Nephron progenitor cell (in vitro differentiated cells): Measurements from ENCODE around the gene PNO1.
"Not testable (repeated sequence)": the region's sequence is repeated elsewhere in the genome, so short reads cannot be mapped to it uniquely, and the experiment has no call there.

Source experiments
- DNase-seq: peaks from one replicate; pipeline ENCODE4 v3.0.0; 2021
- H3K27ac Mint-ChIP-seq: 2 replicates; pipeline ENCODE4 v1.8.0; 2021; ENCODE audit warnings: mild to moderate bottlenecking, moderate library complexity, mixed read lengths
- H3K27me3 Mint-ChIP-seq: 2 replicates; pipeline ENCODE4 v1.8.0; 2021; ENCODE audit warnings: mild to moderate bottlenecking, low read depth, mixed read lengths; ENCODE audit not compliant: poor library complexity
- H3K36me3 Mint-ChIP-seq: 2 replicates; pipeline ENCODE4 v1.8.0; 2021; ENCODE audit warnings: low read depth, mixed read lengths
- H3K4me1 Mint-ChIP-seq: 2 replicates; pipeline ENCODE4 v1.8.0; 2021; ENCODE audit warnings: mixed read lengths
- H3K4me3 Mint-ChIP-seq: 2 replicates; pipeline ENCODE4 v1.8.0; 2021; ENCODE audit warnings: mild to moderate bottlenecking, moderate library complexity, mixed read lengths
- H3K9me3 Mint-ChIP-seq: 2 replicates; pipeline ENCODE4 v1.8.0; 2021; ENCODE audit warnings: mild to moderate bottlenecking, moderate library complexity, mixed read lengths
- TF ChIP-seq, protein P1 (sequence below): fragments of 200-600 bp; sonication (generic); IDR thresholded peaks from 2 replicates; pipeline ENCODE4 v1.5.0; 2021; ENCODE audit warnings: antibody characterized with exemption

Gene PNO1

DNA sequence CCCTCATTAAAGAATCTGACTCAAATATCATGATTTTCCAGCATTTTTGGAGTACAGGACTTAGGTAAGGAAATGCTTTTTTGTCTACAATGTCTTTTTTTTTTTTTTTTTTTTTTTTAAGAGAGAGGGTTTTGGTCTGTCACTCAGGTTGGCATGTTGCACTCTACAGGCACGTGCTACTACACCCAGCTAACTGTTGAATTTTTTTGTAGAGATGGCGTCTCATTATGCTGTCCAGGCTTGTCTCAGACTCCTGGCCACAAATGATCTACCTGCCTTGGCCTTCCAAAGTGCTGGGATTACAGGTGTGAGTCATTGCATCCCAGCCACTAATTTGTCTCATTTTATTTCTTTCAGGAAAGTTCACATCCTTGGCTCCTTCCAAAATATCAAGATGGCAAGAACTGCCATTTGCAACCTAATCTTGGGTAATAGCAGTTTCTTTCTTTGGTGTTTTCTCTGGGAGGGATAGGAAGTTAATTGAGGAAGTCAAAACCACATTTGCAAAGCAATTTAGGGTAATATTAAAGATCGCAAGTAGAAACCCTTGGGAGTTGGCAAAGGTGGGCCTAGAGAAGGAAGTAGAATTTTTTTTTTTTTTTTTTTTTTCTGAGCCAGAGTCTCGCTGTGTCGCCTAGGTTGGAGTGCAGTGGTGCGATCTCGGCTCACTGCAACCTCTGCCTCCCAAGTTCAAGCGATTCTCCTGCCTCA, 15.5 kb downstream of the PNO1 start:
- H3K4me1 Mint-ChIP-seq, result no peaks in the 10 kb centered on the region
- H3K4me3 Mint-ChIP-seq, result no peak overlapping the region
- no peak overlapping the region for H3K27ac Mint-ChIP-seq
- H3K9me3 Mint-ChIP-seq, result no peaks in the 10 kb centered on the region
- H3K27me3 Mint-ChIP-seq, result no peaks in the 10 kb centered on the region
- DNase-seq, result no peak
- peaks cover 18% of the 10 kb centered on the region for H3K36me3 Mint-ChIP-seq
- TF ChIP-seq, protein P1, sequence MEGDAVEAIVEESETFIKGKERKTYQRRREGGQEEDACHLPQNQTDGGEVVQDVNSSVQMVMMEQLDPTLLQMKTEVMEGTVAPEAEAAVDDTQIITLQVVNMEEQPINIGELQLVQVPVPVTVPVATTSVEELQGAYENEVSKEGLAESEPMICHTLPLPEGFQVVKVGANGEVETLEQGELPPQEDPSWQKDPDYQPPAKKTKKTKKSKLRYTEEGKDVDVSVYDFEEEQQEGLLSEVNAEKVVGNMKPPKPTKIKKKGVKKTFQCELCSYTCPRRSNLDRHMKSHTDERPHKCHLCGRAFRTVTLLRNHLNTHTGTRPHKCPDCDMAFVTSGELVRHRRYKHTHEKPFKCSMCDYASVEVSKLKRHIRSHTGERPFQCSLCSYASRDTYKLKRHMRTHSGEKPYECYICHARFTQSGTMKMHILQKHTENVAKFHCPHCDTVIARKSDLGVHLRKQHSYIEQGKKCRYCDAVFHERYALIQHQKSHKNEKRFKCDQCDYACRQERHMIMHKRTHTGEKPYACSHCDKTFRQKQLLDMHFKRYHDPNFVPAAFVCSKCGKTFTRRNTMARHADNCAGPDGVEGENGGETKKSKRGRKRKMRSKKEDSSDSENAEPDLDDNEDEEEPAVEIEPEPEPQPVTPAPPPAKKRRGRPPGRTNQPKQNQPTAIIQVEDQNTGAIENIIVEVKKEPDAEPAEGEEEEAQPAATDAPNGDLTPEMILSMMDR, result no peak

- H3K4me3 Mint-ChIP-seq, H3K9me3 Mint-ChIP-seq, H3K4me1 Mint-ChIP-seq, H3K27me3 Mint-ChIP-seq, DNase-seq, H3K27ac Mint-ChIP-seq: not testable (repeated sequence)
- peaks cover 18% of the 10 kb centered on the region for H3K36me3 Mint-ChIP-seq
These were observed 17.5 kb downstream of the PNO1 start for GRCh38 chr2:68175210-68175609.

DNA sequence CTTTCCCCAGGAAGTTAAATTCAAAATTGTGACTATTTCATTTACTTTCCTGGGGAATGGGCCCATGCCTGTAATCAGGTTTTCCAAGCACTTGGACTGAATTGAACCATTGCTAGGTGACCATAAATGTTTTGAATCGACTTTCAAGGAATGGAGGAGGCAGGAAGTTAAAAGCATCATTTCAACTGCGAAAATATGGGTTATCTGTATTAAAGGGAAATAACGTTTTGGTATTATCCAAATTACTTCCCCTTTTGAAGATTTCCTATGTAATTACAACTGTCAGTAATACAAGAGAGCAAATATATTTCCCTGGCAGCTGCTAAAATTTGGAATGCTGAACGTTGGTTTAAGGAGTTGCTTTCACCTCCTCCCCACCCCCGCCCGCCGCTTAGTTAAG, 19.0 kb downstream of the PNO1 start:
- Mint-ChIP-seq H3K4me1 (no peaks in the 10 kb centered on the region), H3K27ac (peak overlapping the region; percentile 19), H3K36me3 (peaks cover 22% of the 10 kb centered on the region), H3K4me3 (no peak overlapping the region), H3K27me3 (no peaks in the 10 kb centered on the region), H3K9me3 (no peaks in the 10 kb centered on the region)
- no peak for DNase-seq
- TF ChIP-seq, protein P1, result no peak

DNA sequence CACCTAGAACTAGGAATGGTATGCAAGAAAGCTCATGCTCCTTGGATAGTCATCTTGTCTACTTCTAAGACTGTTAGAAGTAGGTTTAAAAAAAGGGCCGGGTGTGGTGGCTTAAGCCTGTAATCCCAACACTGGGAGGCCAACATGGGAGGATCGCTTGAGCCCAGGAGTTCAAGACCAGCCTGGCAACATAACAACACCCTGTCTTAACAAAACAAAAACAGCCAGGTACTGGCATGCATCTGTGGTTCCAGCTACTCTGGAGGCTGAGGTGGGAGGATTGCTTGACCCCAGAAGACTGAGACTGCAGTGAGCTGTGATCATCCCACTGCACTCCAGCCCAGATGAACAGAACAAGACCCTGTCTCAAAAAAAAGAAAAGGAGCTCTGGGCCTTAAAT, 19.9 kb downstream of the PNO1 start:
- no peaks in the 10 kb centered on the region for H3K9me3 Mint-ChIP-seq
- no peak for DNase-seq
- H3K36me3 Mint-ChIP-seq, result peaks cover 30% of the 10 kb centered on the region
- TF ChIP-seq, protein P1, result no peak
- H3K27ac Mint-ChIP-seq, result no peak overlapping the region
- H3K4me3 Mint-ChIP-seq, result no peak overlapping the region
- no peaks in the 10 kb centered on the region for H3K27me3 Mint-ChIP-seq
- no peaks in the 10 kb centered on the region for H3K4me1 Mint-ChIP-seq

- H3K9me3 Mint-ChIP-seq, result no peaks in the 10 kb centered on the region
- H3K4me3 Mint-ChIP-seq, result no peak overlapping the region
- peaks cover 5% of the 10 kb centered on the region for H3K4me1 Mint-ChIP-seq
- no peak overlapping the region for H3K27ac Mint-ChIP-seq
- TF ChIP-seq, protein P1, result no peak
- no peak for DNase-seq
- no peaks in the 10 kb centered on the region for H3K27me3 Mint-ChIP-seq
- peaks cover 33% of the 10 kb centered on the region for H3K36me3 Mint-ChIP-seq
These were observed 20.7 kb downstream of the PNO1 start for GRCh38 chr2:68178432-68178831.

- Mint-ChIP-seq H3K4me3 (no peak overlapping the region), H3K4me1 (peaks cover 5% of the 10 kb centered on the region), H3K27me3 (no peaks in the 10 kb centered on the region), H3K9me3 (no peaks in the 10 kb centered on the region), H3K36me3 (peaks cover 28% of the 10 kb centered on the region), H3K27ac (peak overlapping the region; percentile 51)
- TF ChIP-seq, protein P1, result no peak
- no peak for DNase-seq
These were observed 21.4 kb downstream of the PNO1 start for GRCh38 chr2:68178954-68179627.
